Endothelial cell of umbilical vein (primary cell): Measurements from ENCODE around the gene NMU. TPM values are rescaled to one million over a fixed set of nuclear protein-coding genes. Genes with fewer than 3 reads are reported as not detected.

Source experiments
- BruUV-seq: library from RNA; stranded (reverse); fragments of 400-500 nt; replicated peaks from 2 replicates; lab custom pipeline; 2021; lab: Mats Ljungman, UMichigan
- CTCF ChIA-PET: fragments of 300-600, 350-600 bp; sonication (Branson Sonifier 250); formaldehyde crosslinking; loops from one replicate; lab custom pipeline; 2021; ENCODE audit warnings: antibody characterized with exemption, inconsistent platforms; lab: Charles Lee
- POLR2A ChIA-PET: fragments of 300-600, 350-600 bp; sonication (Branson Sonifier 250); formaldehyde crosslinking; loops from one replicate; lab custom pipeline; 2021; ENCODE audit warnings: antibody characterized with exemption, inconsistent platforms; lab: Charles Lee
- DNase-seq: peaks from one replicate; pipeline ENCODE4 v3.0.0-alpha.2; 2011; ENCODE audit warnings: low read depth, low spot score
- FAIRE-seq: peaks from 2 replicates; lab custom pipeline; 2011; peaks lifted over from hg19 to GRCh38; lab: Jason Lieb, UNC
- H2AFZ ChIP-seq: 2 replicates; pipeline ENCODE4 v1.6.0; 2012; ENCODE audit warnings: low read depth, low read length, control low read depth, inconsistent platforms
- H3K27ac ChIP-seq: 2 replicates; pipeline ENCODE4 v1.5.1; 2011; ENCODE audit warnings: low read depth, mild to moderate bottlenecking, control low read depth, low read length, moderate library complexity; ENCODE audit not compliant: insufficient read depth
- H3K27me3 ChIP-seq, 2 experiments: 2 replicates each; pipeline versions ENCODE4 v1.6.0 to v1.6.1; 2011; ENCODE audit warnings: low read length in 2 of 2, mixed read lengths in 1 of 2; ENCODE audit not compliant: control insufficient read depth in 2 of 2, insufficient read depth in 2 of 2
- H3K36me3 ChIP-seq, 2 experiments: 2 replicates in 1 of 2; 3 replicates in 1 of 2; pipeline ENCODE4 v1.5.1; 2011; ENCODE audit warnings: low read length in 2 of 2, mild to moderate bottlenecking in 1 of 2, moderate library complexity in 1 of 2; ENCODE audit not compliant: control insufficient read depth in 2 of 2, insufficient read depth in 2 of 2; ENCODE audit errors: extremely low read depth in 1 of 2
- H3K4me1 ChIP-seq: 3 replicates; pipeline ENCODE4 v1.5.1; 2011; ENCODE audit warnings: mild to moderate bottlenecking, low read length; ENCODE audit not compliant: control insufficient read depth, insufficient read depth; ENCODE audit errors: extremely low read depth
- H3K4me2 ChIP-seq: 2 replicates; pipeline ENCODE4 v1.6.1; 2011; ENCODE audit warnings: low read length, control low read depth, mixed read lengths; ENCODE audit not compliant: insufficient read depth
- H3K4me3 ChIP-seq, 3 experiments: fragments of 200-600 bp in 1 of 3; sonication (generic), shearing (Covaris generic) in 1 of 3; replicated peaks in 1 of 3; 2 replicates each; pipeline ENCODE4 v1.5.1; 2011 to 2016; ENCODE audit warnings: control low read depth in 3 of 3, low read length in 3 of 3, mild to moderate bottlenecking in 2 of 3, inconsistent platforms in 1 of 3, low read depth in 1 of 3, moderate library complexity in 1 of 3; ENCODE audit not compliant: insufficient read depth in 1 of 3
- H3K79me2 ChIP-seq: 2 replicates; pipeline ENCODE4 v1.6.0; 2012; ENCODE audit warnings: low read length, inconsistent platforms; ENCODE audit not compliant: control insufficient read depth, insufficient read depth
- H3K9ac ChIP-seq: replicated peaks from 2 replicates; pipeline ENCODE3; 2011; ENCODE audit warnings: low read length, control low read depth; ENCODE audit not compliant: insufficient read depth; ENCODE audit errors: extremely low read depth
- H3K9me1 ChIP-seq: replicated peaks from 3 replicates; pipeline ENCODE4 v1.6.0; 2011; ENCODE audit warnings: mild to moderate bottlenecking, low read length; ENCODE audit not compliant: control insufficient read depth, insufficient read depth; ENCODE audit errors: extremely low read depth
- H3K9me3 ChIP-seq: replicated peaks from 2 replicates; pipeline ENCODE4 v1.5.1; 2012; ENCODE audit warnings: low read length, inconsistent platforms; ENCODE audit not compliant: control insufficient read depth, insufficient read depth
- H4K20me1 ChIP-seq: replicated peaks from 2 replicates; pipeline ENCODE3; 2011; ENCODE audit warnings: mild to moderate bottlenecking, low read length; ENCODE audit not compliant: control insufficient read depth, insufficient read depth; ENCODE audit errors: extremely low read depth
- EZH2 ChIP-seq: IDR thresholded peaks from 2 replicates; pipeline ENCODE4 v1.6.1; 2012; ENCODE audit warnings: borderline replicate concordance, low read depth, mild to moderate bottlenecking, moderate library complexity, low read length, inconsistent platforms; ENCODE audit not compliant: severe bottlenecking
- FOS ChIP-seq: IDR thresholded peaks from 2 replicates; pipeline ENCODE4 v1.6.1; 2011; ENCODE audit warnings: mild to moderate bottlenecking, low read length, moderate library complexity, borderline replicate concordance; ENCODE audit not compliant: insufficient read depth
- GATA2 ChIP-seq: IDR thresholded peaks from 2 replicates; pipeline ENCODE4 v1.7.0; 2011; ENCODE audit warnings: low read depth, mild to moderate bottlenecking, moderate library complexity, mixed read lengths, low read length; ENCODE audit not compliant: insufficient read length, insufficient read depth
- JUN ChIP-seq: IDR thresholded peaks from 2 replicates; pipeline ENCODE4 v1.6.1; 2011; ENCODE audit warnings: borderline replicate concordance, low read depth; ENCODE audit not compliant: insufficient read length, insufficient read depth
- MYC ChIP-seq: IDR thresholded peaks from one replicate; pipeline ENCODE4 v1.6.1; 2011; ENCODE audit warnings: mild to moderate bottlenecking, low read depth, low read length
- POLR2A ChIP-seq: IDR thresholded peaks from 2 replicates; pipeline ENCODE4 v1.6.1; 2012; ENCODE audit warnings: low read depth, mild to moderate bottlenecking, control low read depth, low read length
- POLR2AphosphoS5 ChIP-seq: IDR thresholded peaks from 2 replicates; pipeline ENCODE4 v1.6.1; 2012; ENCODE audit warnings: low read depth, mild to moderate bottlenecking, control low read depth, low read length, moderate library complexity; ENCODE audit not compliant: insufficient read depth
- dilution Hi-C: fragments of 300-500 bp; cut with MboI; formaldehyde crosslinking; loops from one replicate; pipeline ENCODE4 v1.15.0; 2019; ENCODE audit warnings: low sequenced_read_pairs; ENCODE audit not compliant: extremely low pct_ligation_motif_present
- intact Hi-C: fragments of 100-400 bp; cut with micrococcal nuclease; formaldehyde crosslinking; loops from one replicate; pipeline ENCODE4 v1.10.0; 2022
- polyA plus RNA-seq, 4 experiments: library from polyadenylated mRNA; depleted of rRNA in 3 of 4; stranded (reverse) in 3 of 4; unstranded in 1 of 4; fragments of >200 nt; gene quantifications; 2 replicates each; pipeline versions ENCODE4 v1.2.1 to v1.2.3, GENCODE V29; 2011 to 2012; ENCODE audit warnings: missing spikeins in 1 of 4
- total RNA-seq: library from RNA; stranded (reverse); gene quantifications from 2 replicates; pipeline ENCODE4 v1.2.3, GENCODE V29; 2021
- TF ChIP-seq, protein P1 (sequence below): IDR thresholded peaks from 2 replicates; pipeline ENCODE4 v1.6.1; 2011; ENCODE audit not compliant: insufficient read depth, insufficient read length
- TF ChIP-seq, protein P2 (sequence below), 2 donors: IDR thresholded peaks; 1 replicate in 1 of 2; 2 replicates in 1 of 2; pipeline ENCODE4 v1.5.1; 2011; ENCODE audit warnings: low read length in 2 of 2, mild to moderate bottlenecking in 2 of 2, moderate library complexity in 2 of 2, control low read depth in 1 of 2, inconsistent platforms in 1 of 2, low read depth in 1 of 2; ENCODE audit not compliant: insufficient read depth in 1 of 2; ENCODE audit errors: extremely low read depth in 1 of 2

NMU gene
- total and polyA plus RNA-seq, 2 donors (not counting 3 experiments of a cell fraction or from before 2014, with no cell fraction given): 1.4 to 3.7 TPM

DNA sequence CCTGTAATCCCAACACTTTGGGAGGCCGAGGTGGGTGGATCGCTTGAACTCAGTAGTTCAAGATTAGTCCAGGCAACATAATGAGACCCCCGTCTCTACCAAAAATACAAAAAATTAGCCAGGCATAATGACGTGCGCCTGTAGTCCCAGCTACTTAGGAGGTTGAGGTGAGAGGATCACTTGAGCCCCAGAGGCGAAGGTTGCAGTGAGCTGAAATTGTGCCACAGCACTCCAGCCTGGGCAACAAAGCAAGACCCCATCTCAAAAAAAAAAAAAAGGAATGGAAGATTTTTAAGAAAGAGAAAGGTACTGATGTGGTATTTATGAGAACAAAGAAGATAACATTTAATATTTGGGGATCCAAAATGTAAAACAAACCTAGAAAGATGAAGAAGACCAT, 27.0 kb upstream of the NMU start:
- H3K4me2 ChIP-seq: no peak overlapping the region
- H3K4me3 ChIP-seq: no peak overlapping the region
- intact Hi-C loops (no loop called here), dilution Hi-C loops (no loop called here)
- H3K9me3 ChIP-seq: no peaks in the 10 kb centered on the region
- POLR2A ChIA-PET: no interaction called here
- CTCF ChIA-PET: interaction anchor here (1.2 kb wide), 1 partner anchor 27 kb away, joined by 4 read pairs; the partner anchor contains the start of gene NMU
- FAIRE-seq: no peak
- BruUV-seq: no TSS peak
- TF ChIP-seq EZH2: no peak
- H3K9ac ChIP-seq: no peak overlapping the region
- H3K27me3 ChIP-seq: peaks cover 9% of the 10 kb centered on the region in 2 experiments
- H3K79me2 ChIP-seq: no peaks in the 10 kb centered on the region
- H3K27ac ChIP-seq: no peak overlapping the region
- no peaks in the 10 kb centered on the region for H3K4me1 ChIP-seq
- no peaks in the 10 kb centered on the region for H3K9me1 ChIP-seq
- H4K20me1 ChIP-seq: no peaks in the 10 kb centered on the region
- no peak for DNase-seq
- no peak overlapping the region for H2AFZ ChIP-seq
- no peaks in the 10 kb centered on the region for H3K36me3 ChIP-seq

DNA sequence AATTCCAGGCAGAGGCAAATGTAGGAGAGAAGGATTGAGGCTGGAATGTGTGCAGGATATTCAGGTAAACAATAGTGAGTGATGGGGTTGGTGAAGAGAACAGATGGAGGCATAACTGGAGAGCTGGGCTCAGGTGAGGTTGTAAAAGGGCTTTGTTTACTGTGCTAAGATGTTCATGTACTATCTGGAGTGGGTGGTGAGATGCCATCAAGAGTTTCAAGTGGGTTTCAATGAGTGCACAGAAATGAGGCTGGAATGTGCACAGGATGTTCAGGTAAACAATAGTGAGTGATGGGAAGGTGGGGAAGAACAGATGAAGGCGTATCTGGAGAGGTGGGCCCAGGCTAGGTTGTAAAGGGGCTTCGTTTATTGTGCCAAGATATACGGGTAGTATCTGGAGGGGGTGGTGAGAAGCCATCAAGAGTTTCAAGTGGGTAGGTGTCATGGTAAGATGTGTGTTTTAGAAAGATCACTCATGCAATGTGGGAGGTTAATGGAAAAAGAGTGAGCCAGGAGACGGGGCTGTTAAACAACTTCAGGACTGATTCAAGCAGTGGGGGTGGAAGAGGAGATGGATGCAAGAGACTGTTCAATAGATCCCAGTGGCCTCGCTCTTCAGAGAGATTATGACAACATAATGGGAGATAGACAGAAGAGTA, 25.4 kb upstream of the NMU start:
- H3K4me3 ChIP-seq: no peak overlapping the region
- intact Hi-C loops (no loop called here), dilution Hi-C loops (no loop called here)
- BruUV-seq: no TSS peak
- CTCF ChIA-PET: no interaction called here
- H3K9me3 ChIP-seq: no peaks in the 10 kb centered on the region
- TF ChIP-seq, protein P1, sequence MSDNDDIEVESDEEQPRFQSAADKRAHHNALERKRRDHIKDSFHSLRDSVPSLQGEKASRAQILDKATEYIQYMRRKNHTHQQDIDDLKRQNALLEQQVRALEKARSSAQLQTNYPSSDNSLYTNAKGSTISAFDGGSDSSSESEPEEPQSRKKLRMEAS: no peak
- TF ChIP-seq POLR2AphosphoS5: no peak
- TF ChIP-seq, protein P2, sequence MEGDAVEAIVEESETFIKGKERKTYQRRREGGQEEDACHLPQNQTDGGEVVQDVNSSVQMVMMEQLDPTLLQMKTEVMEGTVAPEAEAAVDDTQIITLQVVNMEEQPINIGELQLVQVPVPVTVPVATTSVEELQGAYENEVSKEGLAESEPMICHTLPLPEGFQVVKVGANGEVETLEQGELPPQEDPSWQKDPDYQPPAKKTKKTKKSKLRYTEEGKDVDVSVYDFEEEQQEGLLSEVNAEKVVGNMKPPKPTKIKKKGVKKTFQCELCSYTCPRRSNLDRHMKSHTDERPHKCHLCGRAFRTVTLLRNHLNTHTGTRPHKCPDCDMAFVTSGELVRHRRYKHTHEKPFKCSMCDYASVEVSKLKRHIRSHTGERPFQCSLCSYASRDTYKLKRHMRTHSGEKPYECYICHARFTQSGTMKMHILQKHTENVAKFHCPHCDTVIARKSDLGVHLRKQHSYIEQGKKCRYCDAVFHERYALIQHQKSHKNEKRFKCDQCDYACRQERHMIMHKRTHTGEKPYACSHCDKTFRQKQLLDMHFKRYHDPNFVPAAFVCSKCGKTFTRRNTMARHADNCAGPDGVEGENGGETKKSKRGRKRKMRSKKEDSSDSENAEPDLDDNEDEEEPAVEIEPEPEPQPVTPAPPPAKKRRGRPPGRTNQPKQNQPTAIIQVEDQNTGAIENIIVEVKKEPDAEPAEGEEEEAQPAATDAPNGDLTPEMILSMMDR (IDR thresholded peaks at IDR 0.05; ENCODE audit: extremely low read depth in 1 of 2, insufficient read depth in 1 of 2, low read depth in 1 of 2, low read length in 2 of 2): no peak
- no peak for TF ChIP-seq MYC
- no peak for TF ChIP-seq GATA2
- no peak for TF ChIP-seq POLR2A
- no peak for TF ChIP-seq EZH2
- no peak for TF ChIP-seq FOS
- no peak for TF ChIP-seq JUN
- POLR2A ChIA-PET: no interaction called here
- H3K4me1 ChIP-seq: no peaks in the 10 kb centered on the region
- peaks cover 9% of the 10 kb centered on the region in 2 experiments for H3K27me3 ChIP-seq
- no peak for DNase-seq
- no peak overlapping the region for H3K9ac ChIP-seq
- no peak overlapping the region for H3K27ac ChIP-seq
- FAIRE-seq: no peak
- H2AFZ ChIP-seq: no peak overlapping the region
- H4K20me1 ChIP-seq: no peaks in the 10 kb centered on the region
- H3K36me3 ChIP-seq: no peaks in the 10 kb centered on the region
- no peak overlapping the region for H3K4me2 ChIP-seq
- no peaks in the 10 kb centered on the region for H3K9me1 ChIP-seq
- H3K79me2 ChIP-seq: no peaks in the 10 kb centered on the region
